ENCODE results near the gene LAMP2.
A peak's percentile ranks its signal among the peaks of the same experiment; 100 is the strongest.

The LAMP2 gene

GRCh38 chrX:120464411-120464810 is 4.7 kb downstream of the LAMP2 start:
- Histone ChIP-seq H3K27me3 (no peaks in the 10 kb centered on the region), H3K4me1 (peaks cover 0 to 53% (median 16%) of the 10 kb centered on the region in 10 experiments; a peak in 17 of 20 replicates), H3K4me3 (no peak overlapping the region), H4K20me1 (peaks cover under 1 to 88% (median 28%) of the 10 kb centered on the region in 11 experiments; a peak in 15 of 22 replicates), H3K36me3 (no peaks in the 10 kb centered on the region), H3K4me2 (peak overlapping the region in 2 of 11 experiments; percentile 8 to 24; a peak in 1 of 22 replicates), H3K9ac (no peak overlapping the region), H3K27ac (no peak overlapping the region), H3K9me3 (replicated peaks in 1 of 11) (peaks cover 0 to 6% (median 0%) of the 10 kb centered on the region in 11 experiments; a peak in 2 of 22 replicates)
- no peak for TF ChIP-seq Cebpa-rat (IDR thresholded peaks at IDR 0.05)

GRCh38 chrX:120463241-120463640 is 5.9 kb downstream of the LAMP2 start:
- Histone ChIP-seq H3K4me2 (peak overlapping the region in 4 of 11 experiments; percentile 27 to 40 (median 38); a peak in 5 of 22 replicates), H3K9me3 (replicated peaks in 1 of 11) (no peaks in the 10 kb centered on the region), H3K27me3 (no peaks in the 10 kb centered on the region), H3K27ac (no peak overlapping the region; a peak in 1 of 22 replicates), H3K4me1 (peaks cover 11 to 65% (median 24%) of the 10 kb centered on the region in 10 experiments), H3K9ac (no peak overlapping the region), H3K4me3 (no peak overlapping the region), H3K36me3 (no peaks in the 10 kb centered on the region), H4K20me1 (peaks cover 6 to 99% (median 28%) of the 10 kb centered on the region in 11 experiments; a peak in 16 of 22 replicates)
- no peak for TF ChIP-seq Cebpa-rat (IDR thresholded peaks at IDR 0.05)

- Histone ChIP-seq H3K27me3 (no peaks in the 10 kb centered on the region), H3K4me2 (peak overlapping the region in 6 of 11 experiments; percentile 2 to 52 (median 36); a peak in 9 of 22 replicates), H3K9me3 (replicated peaks in 1 of 11) (no peaks in the 10 kb centered on the region), H3K9ac (no peak overlapping the region), H3K36me3 (no peaks in the 10 kb centered on the region), H4K20me1 (peaks cover 6 to 100% (median 30%) of the 10 kb centered on the region in 11 experiments; a peak in 16 of 22 replicates), H3K4me1 (peaks cover 20 to 68% (median 31%) of the 10 kb centered on the region in 10 experiments), H3K27ac (peak overlapping the region in 3 of 11 experiments; percentile 34 to 38 (median 37); a peak in 2 of 22 replicates), H3K4me3 (no peak overlapping the region)
- no peak for TF ChIP-seq Cebpa-rat (IDR thresholded peaks at IDR 0.05)
These were observed 6.7 kb downstream of the LAMP2 start for GRCh38 chrX:120462370-120462769.

GRCh38 chrX:120459309-120459708 is 9.8 kb downstream of the LAMP2 start:
- peak overlapping the region in 3 of 11 experiments; percentile 64 to 76 (median 67); a peak in 4 of 22 replicates for H3K27ac ChIP-seq
- peaks cover 38 to 59% (median 41%) of the 10 kb centered on the region in 10 experiments for H3K4me1 ChIP-seq
- TF ChIP-seq Cebpa-rat (IDR thresholded peaks at IDR 0.05), result no peak
- peak overlapping the region in 10 of 11 experiments; percentile 16 to 87 (median 72); a peak in 9 of 22 replicates for H3K4me2 ChIP-seq
- H3K9me3 ChIP-seq (replicated peaks in 1 of 11), result no peaks in the 10 kb centered on the region
- peaks cover 0 to 97% (median 24%) of the 10 kb centered on the region in 11 experiments; a peak in 15 of 22 replicates for H4K20me1 ChIP-seq
- H3K4me3 ChIP-seq, result no peak overlapping the region
- H3K27me3 ChIP-seq, result no peaks in the 10 kb centered on the region
- H3K9ac ChIP-seq, result no peak overlapping the region
- peaks cover 3 to 19% (median 13%) of the 10 kb centered on the region in 11 experiments; a peak in 16 of 22 replicates for H3K36me3 ChIP-seq

- no peak overlapping the region; a peak in 3 of 20 replicates for H3K4me3 ChIP-seq
- peak overlapping the region in 8 of 11 experiments; percentile 46 to 76 (median 62); a peak in 16 of 22 replicates for H3K27ac ChIP-seq
- peak overlapping the region in 6 of 11 experiments; percentile 1 to 50 (median 4); a peak in 7 of 22 replicates for H3K9ac ChIP-seq
- H4K20me1 ChIP-seq, result peaks cover 0 to 97% (median 21%) of the 10 kb centered on the region in 11 experiments; a peak in 14 of 22 replicates
- H3K4me1 ChIP-seq, result peaks cover 32 to 50% (median 41%) of the 10 kb centered on the region in 10 experiments
- H3K4me2 ChIP-seq, result peak overlapping the region; percentile 57 to 87 (median 75)
- peaks cover 10 to 33% (median 24%) of the 10 kb centered on the region in 11 experiments; a peak in 16 of 22 replicates for H3K36me3 ChIP-seq
- H3K27me3 ChIP-seq, result no peaks in the 10 kb centered on the region
- H3K9me3 ChIP-seq (replicated peaks in 1 of 11), result no peaks in the 10 kb centered on the region
- TF ChIP-seq Cebpa-rat (IDR thresholded peaks at IDR 0.05), result peak in 1 of 11 experiments; percentile 12; a peak in 1 of 22 replicates
These were observed 11.3 kb downstream of the LAMP2 start for GRCh38 chrX:120457766-120458180.

- Histone ChIP-seq H3K27ac (peak overlapping the region in 8 of 11 experiments; percentile 46 to 76 (median 62); a peak in 16 of 22 replicates), H3K36me3 (peaks cover 10 to 36% (median 24%) of the 10 kb centered on the region in 11 experiments; a peak in 16 of 22 replicates), H4K20me1 (peaks cover 0 to 97% (median 18%) of the 10 kb centered on the region in 11 experiments; a peak in 13 of 22 replicates), H3K4me2 (peak overlapping the region; percentile 57 to 87 (median 75)), H3K4me1 (peaks cover 25 to 42% (median 40%) of the 10 kb centered on the region in 10 experiments), H3K9me3 (replicated peaks in 1 of 11) (no peaks in the 10 kb centered on the region), H3K9ac (peak overlapping the region in 5 of 11 experiments; percentile 2 to 50 (median 16); a peak in 6 of 22 replicates), H3K4me3 (peak overlapping the region in 1 of 10 experiments; percentile 2; a peak in 5 of 20 replicates), H3K27me3 (no peaks in the 10 kb centered on the region)
- TF ChIP-seq Cebpa-rat (IDR thresholded peaks at IDR 0.05), result no peak
These were observed 12.1 kb downstream of the LAMP2 start for GRCh38 chrX:120456973-120457372.

- Histone ChIP-seq H3K9ac (no peak overlapping the region), H3K9me3 (replicated peaks in 1 of 11) (no peaks in the 10 kb centered on the region), H3K4me1 (peaks cover 23 to 37% (median 35%) of the 10 kb centered on the region in 10 experiments), H3K4me2 (no peak overlapping the region), H3K4me3 (no peak overlapping the region), H4K20me1 (peaks cover 0 to 96% (median 13%) of the 10 kb centered on the region in 11 experiments; a peak in 10 of 22 replicates), H3K27ac (no peak overlapping the region), H3K27me3 (no peaks in the 10 kb centered on the region), H3K36me3 (peaks cover 10 to 56% (median 27%) of the 10 kb centered on the region in 11 experiments; a peak in 19 of 22 replicates)
- TF ChIP-seq Cebpa-rat (IDR thresholded peaks at IDR 0.05), result no peak
These were observed 15.1 kb downstream of the LAMP2 start for GRCh38 chrX:120453985-120454384.

GRCh38 chrX:120452131-120452530 is 17.0 kb downstream of the LAMP2 start:
- Histone ChIP-seq H3K27me3 (no peaks in the 10 kb centered on the region), H4K20me1 (peaks cover 0 to 91% (median 2%) of the 10 kb centered on the region in 11 experiments; a peak in 9 of 22 replicates), H3K4me3 (no peak overlapping the region), H3K9me3 (replicated peaks in 1 of 11) (no peaks in the 10 kb centered on the region), H3K4me1 (peaks cover 4 to 18% (median 17%) of the 10 kb centered on the region in 10 experiments), H3K36me3 (peaks cover 22 to 75% (median 40%) of the 10 kb centered on the region in 11 experiments; a peak in 21 of 22 replicates), H3K27ac (no peak overlapping the region), H3K9ac (no peak overlapping the region), H3K4me2 (no peak overlapping the region)
- no peak for TF ChIP-seq Cebpa-rat (IDR thresholded peaks at IDR 0.05)

- Histone ChIP-seq H3K36me3 (peaks cover 20 to 82% (median 53%) of the 10 kb centered on the region in 11 experiments), H3K4me3 (no peak overlapping the region), H3K9me3 (replicated peaks in 1 of 11) (no peaks in the 10 kb centered on the region), H3K27ac (no peak overlapping the region), H3K9ac (no peak overlapping the region), H3K4me1 (no peaks in the 10 kb centered on the region), H3K4me2 (no peak overlapping the region), H3K27me3 (no peaks in the 10 kb centered on the region), H4K20me1 (peaks cover 0 to 81% (median 0%) of the 10 kb centered on the region in 11 experiments; a peak in 4 of 22 replicates)
- no peak for TF ChIP-seq Cebpa-rat (IDR thresholded peaks at IDR 0.05)
These were observed 18.9 kb downstream of the LAMP2 start for GRCh38 chrX:120450163-120450562.

Data from BLaER1 treated with 17β-estradiol and CSF1 and Interleukin-3, amounts not matched to agents 10 nM and 100 nM (cell line).